Mononuclear cell (primary cell): ENCODE results near the gene TBC1D22A. TPM values are rescaled to one million over a fixed set of nuclear protein-coding genes. Genes with fewer than 3 reads are reported as not detected.

Source experiments
- H3K27me3 ChIP-seq: 2 replicates; pipeline ENCODE4 v1.6.0; 2011; ENCODE audit warnings: low read length, control low read depth; ENCODE audit not compliant: insufficient read depth
- H3K4me1 ChIP-seq: 2 replicates; pipeline ENCODE4 v1.5.1; 2011; ENCODE audit warnings: mild to moderate bottlenecking, low read length, control low read depth; ENCODE audit not compliant: insufficient read depth
- H3K4me3 ChIP-seq: 2 replicates; pipeline ENCODE4 v1.5.1; 2011; ENCODE audit warnings: mild to moderate bottlenecking, low read length, moderate library complexity
- H3K9me3 ChIP-seq: 2 replicates; pipeline ENCODE4 v1.5.1; 2011; ENCODE audit warnings: low read depth, mild to moderate bottlenecking, control low read depth, low read length
- total RNA-seq: library from RNA; depleted of rRNA; stranded (reverse); fragments of >200 nt; gene quantifications from one replicate; pipeline ENCODE4 v1.2.3, GENCODE V29; 2012

Gene TBC1D22A
- total RNA-seq, 1 donor: 14.1 TPM

- Histone ChIP-seq H3K4me1 (peaks cover 3% of the 10 kb centered on the region), H3K4me3 (no peak overlapping the region), H3K27me3 (no peaks in the 10 kb centered on the region), H3K9me3 (no peaks in the 10 kb centered on the region)
Measured at GRCh38 chr22:46828323-46828900, 66.0 kb downstream of the TBC1D22A start.

DNA sequence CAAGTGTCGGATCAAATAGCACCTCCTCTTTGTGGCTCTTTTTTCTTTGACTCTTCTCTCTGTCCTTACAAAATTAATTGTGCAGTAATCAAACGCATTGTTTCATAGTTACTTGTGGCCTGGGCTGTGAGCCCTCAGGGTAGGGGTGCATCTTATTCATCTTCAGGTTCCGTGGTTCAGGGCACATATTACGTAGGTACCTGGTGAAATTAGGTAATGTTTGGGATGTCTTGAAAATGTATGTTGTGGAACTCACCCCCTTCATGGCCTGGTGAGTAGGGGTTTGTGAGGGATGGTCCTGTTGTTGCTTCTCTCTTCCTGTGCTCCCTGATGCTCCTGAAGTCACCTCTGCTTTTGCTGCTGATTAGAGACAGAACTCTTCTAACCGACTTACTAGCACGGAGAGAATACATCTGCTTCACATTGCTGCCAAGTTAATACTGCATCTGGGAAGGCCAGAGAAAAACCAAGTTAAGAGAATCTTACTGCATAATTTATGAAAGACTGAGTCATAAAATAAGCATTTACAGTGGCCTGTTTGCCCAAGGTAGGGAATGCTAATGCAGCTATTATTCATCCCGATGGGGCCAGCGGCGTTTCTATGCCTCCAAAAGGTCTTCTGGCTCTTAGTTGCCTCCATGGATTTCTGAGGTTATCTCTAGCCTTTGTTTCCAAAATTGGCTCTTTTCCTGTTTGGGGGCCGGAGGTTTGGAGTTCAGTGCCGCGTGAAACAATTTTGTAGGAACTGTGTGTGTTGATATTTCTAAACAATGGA lies 66.9 kb downstream of the TBC1D22A start:
- peaks cover 6% of the 10 kb centered on the region for H3K4me1 ChIP-seq
- no peaks in the 10 kb centered on the region for H3K9me3 ChIP-seq
- H3K4me3 ChIP-seq: no peak overlapping the region
- no peaks in the 10 kb centered on the region for H3K27me3 ChIP-seq

- no peak overlapping the region for H3K4me3 ChIP-seq
- no peaks in the 10 kb centered on the region for H3K27me3 ChIP-seq
- H3K9me3 ChIP-seq: peaks cover 4% of the 10 kb centered on the region
- peaks cover 6% of the 10 kb centered on the region for H3K4me1 ChIP-seq
Measured at GRCh38 chr22:46829941-46830715, 67.7 kb downstream of the TBC1D22A start.

- Histone ChIP-seq H3K4me3 (no peak overlapping the region), H3K27me3 (no peaks in the 10 kb centered on the region), H3K4me1 (peaks cover 6% of the 10 kb centered on the region), H3K9me3 (peaks cover 11% of the 10 kb centered on the region)
Measured at GRCh38 chr22:46830841-46831240, 68.4 kb downstream of the TBC1D22A start.

DNA sequence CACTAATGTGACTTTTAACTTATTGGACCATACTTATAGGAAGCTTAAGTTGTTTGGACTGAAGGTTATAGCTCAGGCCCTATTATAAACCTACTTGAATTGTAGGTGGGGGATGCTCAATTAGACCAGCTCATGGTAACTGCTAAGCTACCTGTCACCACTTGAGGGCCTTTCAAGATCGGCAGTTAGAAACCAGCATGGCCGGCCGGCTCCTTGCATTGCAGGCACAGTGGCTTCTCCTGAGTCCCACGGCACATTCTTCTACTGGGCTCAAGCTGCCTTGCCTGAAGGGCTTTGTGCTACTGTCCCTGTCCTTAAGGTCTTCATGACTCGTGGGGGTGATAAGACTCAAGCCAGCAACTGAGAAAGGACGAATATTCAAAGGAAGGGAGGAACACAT lies 70.8 kb downstream of the TBC1D22A start:
- peaks cover 25% of the 10 kb centered on the region for H3K9me3 ChIP-seq
- no peak overlapping the region for H3K4me3 ChIP-seq
- no peaks in the 10 kb centered on the region for H3K27me3 ChIP-seq
- peaks cover 6% of the 10 kb centered on the region for H3K4me1 ChIP-seq

DNA sequence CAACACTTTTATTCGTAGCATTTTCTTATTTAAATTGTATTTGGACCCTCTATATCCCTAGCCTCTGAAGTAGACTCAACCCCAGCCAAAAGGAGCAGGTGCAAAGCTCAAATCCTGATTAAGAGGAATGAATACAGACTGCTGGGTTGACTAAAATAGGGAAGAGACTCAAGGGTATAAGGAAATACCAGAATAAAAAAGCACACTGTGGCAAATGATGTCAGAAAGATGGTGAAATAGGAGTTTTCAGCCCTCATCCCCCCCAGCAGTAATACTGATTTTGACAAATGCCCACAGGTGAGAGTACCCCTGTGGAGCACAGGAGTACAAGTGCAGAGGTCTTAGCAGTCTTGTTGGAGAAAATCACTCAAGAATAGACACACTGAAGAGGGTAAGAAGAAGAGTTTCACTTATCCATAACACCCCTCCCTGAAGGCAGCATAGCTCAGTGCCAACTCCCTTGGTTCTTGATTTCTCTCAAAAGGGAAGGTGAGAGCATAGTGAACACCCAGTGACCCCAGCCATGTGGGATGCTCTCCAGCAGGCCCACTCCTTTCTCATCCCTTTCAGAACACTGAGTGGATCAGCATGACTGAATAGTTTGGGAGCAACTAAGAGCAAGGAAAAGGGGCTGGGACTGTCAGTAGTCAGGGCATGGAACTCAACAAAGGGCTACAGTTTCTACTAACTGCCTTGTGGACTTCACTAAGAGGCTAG lies 71.7 kb downstream of the TBC1D22A start:
- peaks cover 6% of the 10 kb centered on the region for H3K4me1 ChIP-seq
- H3K9me3 ChIP-seq: peaks cover 25% of the 10 kb centered on the region
- no peak overlapping the region for H3K4me3 ChIP-seq
- no peaks in the 10 kb centered on the region for H3K27me3 ChIP-seq

GRCh38 chr22:46835288-46835687 lies 72.8 kb downstream of the TBC1D22A start:
- Histone ChIP-seq H3K27me3 (no peaks in the 10 kb centered on the region), H3K9me3 (peaks cover 25% of the 10 kb centered on the region), H3K4me3 (no peak overlapping the region), H3K4me1 (peaks cover 6% of the 10 kb centered on the region)

GRCh38 chr22:46835693-46836092 lies 73.2 kb downstream of the TBC1D22A start:
- H3K27me3 ChIP-seq: no peaks in the 10 kb centered on the region
- no peak overlapping the region for H3K4me3 ChIP-seq
- peaks cover 6% of the 10 kb centered on the region for H3K4me1 ChIP-seq
- H3K9me3 ChIP-seq: peaks cover 25% of the 10 kb centered on the region

- H3K27me3 ChIP-seq: no peaks in the 10 kb centered on the region
- H3K9me3 ChIP-seq: peaks cover 9% of the 10 kb centered on the region
- no peak overlapping the region for H3K4me3 ChIP-seq
- no peaks in the 10 kb centered on the region for H3K4me1 ChIP-seq
Measured at GRCh38 chr22:46841522-46841921, 79.1 kb downstream of the TBC1D22A start.

GRCh38 chr22:46842606-46843005 lies 80.2 kb downstream of the TBC1D22A start:
- H3K4me3 ChIP-seq: no peak overlapping the region
- H3K4me1 ChIP-seq: no peaks in the 10 kb centered on the region
- H3K9me3 ChIP-seq: no peaks in the 10 kb centered on the region

GRCh38 chr22:46843821-46844255 lies 81.4 kb downstream of the TBC1D22A start:
- Histone ChIP-seq H3K4me3 (no peak overlapping the region), H3K4me1 (no peaks in the 10 kb centered on the region), H3K9me3 (no peaks in the 10 kb centered on the region), H3K27me3 (no peaks in the 10 kb centered on the region)

More at GRCh38 chr22:46842606-46843005, 80.2 kb downstream of the TBC1D22A start:
- H3K27me3 ChIP-seq: no peaks in the 10 kb centered on the region

DNA sequence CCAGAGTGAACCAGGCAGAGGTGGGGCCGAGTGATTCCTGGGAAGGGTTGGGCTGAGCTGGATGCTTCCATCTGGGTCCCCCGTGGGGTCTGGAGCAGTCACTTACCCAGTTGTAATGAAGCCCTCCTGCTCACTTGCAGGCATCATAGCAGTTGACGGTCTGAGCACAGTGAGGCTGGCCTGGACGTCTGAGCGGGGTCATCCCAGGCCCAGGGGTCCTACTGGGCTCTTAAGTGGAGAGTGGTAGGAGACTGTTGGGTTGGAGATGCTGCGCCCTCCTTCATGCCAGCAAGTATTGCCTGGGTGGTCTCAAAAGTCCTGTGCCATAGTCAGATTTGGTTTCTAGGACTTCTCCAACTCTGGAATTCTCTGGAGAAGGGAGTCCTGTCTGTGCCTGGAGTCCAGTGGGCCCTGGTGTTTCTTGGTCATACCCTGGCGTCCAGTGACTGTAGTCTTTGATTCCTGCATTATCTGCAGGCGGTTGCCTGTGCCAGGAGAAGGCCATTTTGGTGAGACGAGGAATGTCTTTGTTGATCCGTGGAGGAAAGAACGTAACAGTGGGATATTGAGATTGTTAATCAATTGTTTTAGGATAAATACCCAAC lies 82.3 kb downstream of the TBC1D22A start:
- H3K4me3 ChIP-seq: no peak overlapping the region
- H3K9me3 ChIP-seq: no peaks in the 10 kb centered on the region
- H3K27me3 ChIP-seq: no peaks in the 10 kb centered on the region
- H3K4me1 ChIP-seq: no peaks in the 10 kb centered on the region

- Histone ChIP-seq H3K4me1 (no peaks in the 10 kb centered on the region), H3K4me3 (no peak overlapping the region), H3K9me3 (no peaks in the 10 kb centered on the region), H3K27me3 (no peaks in the 10 kb centered on the region)
Measured at GRCh38 chr22:46845296-46846149, 83.1 kb downstream of the TBC1D22A start.
